DND-41 (cell line): ENCODE measurements around the gene RGS7.
A peak's percentile ranks its signal among the peaks of the same experiment; 100 is the strongest.

Experiments
- ATAC-seq: fragments of 200-7000 bp; cut with Tn5 transposase; 3 replicates; pipeline ENCODE4 v1.9.1; 2021; ENCODE audit warnings: low read depth; ENCODE audit not compliant: insufficient read depth
- DNase-seq: peaks from one replicate; pipeline ENCODE4 v3.0.0-alpha.2; 2020
- H2AFZ ChIP-seq: 2 replicates; pipeline ENCODE4 v1.6.0; 2012; ENCODE audit warnings: low read depth, low read length
- H3K27ac ChIP-seq: 2 replicates; pipeline ENCODE4 v1.5.1; 2012; ENCODE audit warnings: low read length, inconsistent platforms
- H3K27me3 ChIP-seq: fragments of 200-600 bp; sonication (generic); 2 replicates; pipeline ENCODE4 v1.6.0; 2012; ENCODE audit warnings: low read length, mild to moderate bottlenecking, inconsistent platforms; ENCODE audit not compliant: insufficient read depth, poor library complexity
- H3K36me3 ChIP-seq: 2 replicates; pipeline ENCODE4 v1.5.1; 2012; ENCODE audit warnings: low read length, inconsistent platforms; ENCODE audit not compliant: insufficient read depth
- H3K4me1 ChIP-seq: 2 replicates; pipeline ENCODE4 v1.5.1; 2012; ENCODE audit warnings: mild to moderate bottlenecking, low read length; ENCODE audit not compliant: insufficient read depth
- H3K4me2 ChIP-seq: 2 replicates; pipeline ENCODE4 v1.6.0; 2012; ENCODE audit warnings: mild to moderate bottlenecking, moderate library complexity, low read length, inconsistent platforms; ENCODE audit not compliant: insufficient read depth
- H3K4me3 ChIP-seq, 2 experiments: fragments of 200-600 bp in 1 of 2; shearing (Covaris generic) in 1 of 2; 2 replicates each; pipeline ENCODE4 v1.5.1; 2012 to 2016; ENCODE audit warnings: inconsistent platforms in 2 of 2, low read length in 2 of 2, mild to moderate bottlenecking in 2 of 2, low read depth in 1 of 2, moderate library complexity in 1 of 2
- H3K79me2 ChIP-seq: 2 replicates; pipeline ENCODE4 v1.6.0; 2012; ENCODE audit warnings: low read length, inconsistent platforms; ENCODE audit not compliant: insufficient read depth
- H3K9ac ChIP-seq: 2 replicates; pipeline ENCODE4 v1.6.0; 2012; ENCODE audit warnings: low read depth, mild to moderate bottlenecking, inconsistent platforms, low read length, moderate library complexity
- H3K9me3 ChIP-seq: 2 replicates; pipeline ENCODE4 v1.5.1; 2012; ENCODE audit warnings: low read length, moderate library complexity, mild to moderate bottlenecking, inconsistent platforms; ENCODE audit not compliant: insufficient read depth, severe bottlenecking
- H4K20me1 ChIP-seq: 2 replicates; pipeline ENCODE4 v1.6.0; 2012; ENCODE audit warnings: low read length; ENCODE audit not compliant: insufficient read depth
- CTCF ChIP-seq: IDR thresholded peaks from 2 replicates; pipeline ENCODE4 v1.5.1; 2012; ENCODE audit warnings: borderline replicate concordance, low read length, moderate library complexity, mild to moderate bottlenecking; ENCODE audit not compliant: poor library complexity, severe bottlenecking; ENCODE audit errors: extremely low read depth
- EZH2 ChIP-seq: IDR thresholded peaks from 3 replicates; pipeline ENCODE4 v1.6.1; 2012; ENCODE audit warnings: borderline replicate concordance, low read depth, mild to moderate bottlenecking, moderate library complexity, low read length, inconsistent platforms; ENCODE audit not compliant: severe bottlenecking

The RGS7 gene

GRCh38 chr1:240794046-240794843, 562.8 kb downstream of the RGS7 start:
- Histone ChIP-seq H3K27ac (no peak overlapping the region), H3K9ac (no peak overlapping the region), H3K4me3 (no peak overlapping the region), H3K36me3 (no peaks in the 10 kb centered on the region), H3K4me2 (no peak overlapping the region), H3K4me1 (no peaks in the 10 kb centered on the region), H2AFZ (no peak overlapping the region), H3K27me3 (no peaks in the 10 kb centered on the region), H4K20me1 (no peaks in the 10 kb centered on the region), H3K9me3 (no peaks in the 10 kb centered on the region), H3K79me2 (no peaks in the 10 kb centered on the region)
- peak; percentile 52; the same call in 2 of the 3 replicates for ATAC-seq
- no peak for DNase-seq
- no peak for TF ChIP-seq CTCF
- no peak for TF ChIP-seq EZH2

- Histone ChIP-seq H3K27me3 (no peaks in the 10 kb centered on the region), H3K27ac (no peak overlapping the region), H3K4me2 (no peak overlapping the region), H3K79me2 (no peaks in the 10 kb centered on the region), H4K20me1 (no peaks in the 10 kb centered on the region), H3K9me3 (no peaks in the 10 kb centered on the region), H2AFZ (no peak overlapping the region), H3K4me3 (no peak overlapping the region), H3K36me3 (no peaks in the 10 kb centered on the region), H3K4me1 (no peaks in the 10 kb centered on the region), H3K9ac (no peak overlapping the region)
- no peak for TF ChIP-seq EZH2
- no peak for TF ChIP-seq CTCF
- no peak for ATAC-seq
- DNase-seq: no peak
Measured at GRCh38 chr1:240792915-240793529, 564.0 kb downstream of the RGS7 start.

GRCh38 chr1:240790856-240791255, 566.1 kb downstream of the RGS7 start:
- Histone ChIP-seq H4K20me1 (no peaks in the 10 kb centered on the region), H3K79me2 (no peaks in the 10 kb centered on the region), H3K9me3 (no peaks in the 10 kb centered on the region), H3K4me3 (no peak overlapping the region), H3K4me2 (no peak overlapping the region), H3K4me1 (no peaks in the 10 kb centered on the region), H3K27ac (no peak overlapping the region), H3K9ac (no peak overlapping the region), H3K27me3 (no peaks in the 10 kb centered on the region), H3K36me3 (no peaks in the 10 kb centered on the region), H2AFZ (no peak overlapping the region)
- DNase-seq (no peak), ATAC-seq (no peak)
- no peak for TF ChIP-seq CTCF
